GM12801 (cell line): Measurements from ENCODE around the gene DOCK2.

Source experiments
- CTCF ChIP-seq: IDR thresholded peaks from one replicate; pipeline ENCODE4 v1.5.1; 2011; ENCODE audit warnings: control low read depth; ENCODE audit not compliant: insufficient read length; ENCODE audit errors: extremely low read depth

Gene DOCK2

DNA sequence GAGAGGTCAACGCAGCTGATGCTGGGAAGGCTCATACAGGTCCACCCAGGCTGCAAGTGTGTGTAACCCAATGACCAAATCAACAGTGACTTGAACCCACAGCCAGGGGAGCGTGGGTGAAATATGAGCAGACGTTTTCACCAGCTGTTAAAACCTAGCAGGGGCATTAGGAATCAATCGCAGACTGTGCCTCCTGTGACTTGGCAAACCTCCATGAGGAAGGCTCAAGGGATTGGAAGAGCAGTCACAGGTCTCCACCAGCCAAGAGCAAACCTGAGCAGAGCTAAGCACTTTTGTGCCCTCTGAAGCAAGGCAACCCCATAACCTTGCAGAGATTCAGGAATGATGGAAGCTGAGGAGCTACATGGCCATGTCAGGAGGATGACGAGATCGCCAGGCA is 317.7 kb downstream of the DOCK2 start:
- TF ChIP-seq CTCF: no peak

DNA sequence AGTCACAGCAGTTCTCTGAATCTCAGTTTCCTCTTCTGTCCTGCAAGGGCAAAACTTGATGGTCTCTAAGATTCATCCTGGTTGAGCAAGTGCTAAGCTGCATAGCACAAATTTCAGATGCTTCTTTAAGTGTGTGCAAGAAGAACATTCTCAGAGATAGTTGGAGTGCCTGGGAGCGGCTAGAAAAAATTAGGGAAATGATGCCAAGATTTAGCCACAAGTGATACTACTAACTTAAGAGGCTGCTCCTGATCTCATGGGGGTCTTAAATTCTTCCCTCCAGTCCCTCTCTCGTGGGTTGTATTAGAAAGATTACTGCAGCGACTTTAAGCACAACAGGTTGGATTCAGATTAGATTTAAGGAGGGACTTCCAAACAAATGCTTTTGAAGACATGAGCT is 319.1 kb downstream of the DOCK2 start:
- TF ChIP-seq CTCF: no peak

GRCh38 chr5:169956756-169957155 is 319.7 kb downstream of the DOCK2 start:
- TF ChIP-seq CTCF: no peak

DNA sequence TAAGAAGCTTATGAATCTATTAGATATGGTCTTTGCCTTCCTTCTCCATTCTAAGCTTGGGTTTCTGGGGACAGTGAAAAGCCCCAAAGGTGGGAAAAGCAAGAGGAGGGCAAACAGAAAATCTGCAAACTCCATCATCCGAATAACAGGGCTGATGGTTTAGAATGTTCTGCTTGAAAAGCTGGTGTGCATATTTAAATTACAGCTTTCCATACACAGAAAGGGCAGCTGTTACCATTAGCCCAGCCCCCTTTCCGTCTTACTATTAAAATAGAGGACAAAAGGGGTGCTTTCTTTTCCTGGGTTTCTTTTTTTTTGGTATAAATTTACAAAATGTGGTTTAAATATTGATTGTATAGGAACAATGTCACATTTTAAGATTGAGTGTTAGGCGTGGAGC is 321.2 kb downstream of the DOCK2 start:
- no peak for TF ChIP-seq CTCF

GRCh38 chr5:169960659-169961058 is 323.6 kb downstream of the DOCK2 start:
- no peak for TF ChIP-seq CTCF

DNA sequence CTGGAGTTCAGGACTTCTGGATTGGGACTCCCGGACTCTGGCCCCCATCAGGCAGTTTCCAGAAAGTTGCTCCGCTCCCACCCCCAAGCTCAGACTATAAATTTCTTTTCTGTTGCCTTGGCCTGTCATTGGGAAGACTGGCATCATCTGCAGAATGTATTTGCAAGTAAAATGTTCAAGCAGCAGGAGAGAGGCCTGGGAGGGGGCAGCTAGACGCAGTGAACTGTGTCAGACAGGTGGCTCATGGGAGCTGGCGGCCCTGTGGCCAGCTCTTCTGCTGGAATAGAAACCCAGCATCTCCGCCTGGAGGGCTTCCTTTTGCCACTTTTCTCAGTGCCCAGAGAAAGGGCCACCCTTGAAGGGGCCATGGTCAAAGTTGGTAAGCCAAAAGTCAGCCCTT is 327.2 kb downstream of the DOCK2 start:
- no peak for TF ChIP-seq CTCF

- TF ChIP-seq CTCF: no peak
Observed at GRCh38 chr5:169970339-169970738, 333.3 kb downstream of the DOCK2 start.
